Measurements from ENCODE around the gene COL6A3. TPM values are rescaled to one million over a fixed set of nuclear protein-coding genes. Genes with fewer than 3 reads are reported as not detected.

The COL6A3 gene
- total RNA-seq, 1 experiment from 2014 or later: 0.81 TPM

DNA sequence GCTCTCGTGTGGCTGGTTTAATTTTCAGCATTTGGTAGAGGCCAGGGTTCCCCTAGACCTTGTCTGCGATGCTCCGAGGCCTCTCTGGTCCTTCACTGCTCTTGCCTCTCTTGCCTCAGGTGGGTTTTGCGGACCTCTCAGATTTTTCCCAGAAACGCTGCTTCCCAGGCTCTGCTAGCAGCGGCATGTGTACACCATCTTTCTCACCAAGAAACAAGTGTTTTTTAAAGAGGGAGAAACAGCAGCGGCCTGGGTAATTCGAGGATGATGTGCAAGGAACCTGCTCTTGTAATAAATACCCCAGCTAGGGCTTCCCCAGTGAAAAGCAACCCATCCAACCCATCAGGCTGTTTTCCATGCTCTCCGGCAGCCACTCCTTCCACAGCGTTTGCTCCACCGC lies 33.5 kb upstream of the COL6A3 start:
- H3K9me3 Mint-ChIP-seq: no peaks in the 10 kb centered on the region; a peak in 1 of 5 replicates
- H3K9me3 ChIP-seq (ENCODE audit: control insufficient read depth, low read depth, low read length): no peaks in the 10 kb centered on the region
- no peak overlapping the region for H3K9ac ChIP-seq (ENCODE audit: extremely low read depth, insufficient read length, low read length)
- H4K91ac ChIP-seq (ENCODE audit: insufficient read length, low read depth, low read length): no peak overlapping the region
- no peak overlapping the region for H4K5ac ChIP-seq (ENCODE audit: insufficient read length, low read depth, low read length)
- WGBS (ENCODE audit: extremely low coverage, insufficient read length, low lambda C conversion rate): no CpG with 5 or more reads among the region's 11 CpGs
- no peak overlapping the region for H2BK15ac ChIP-seq (ENCODE audit: low read depth, low read length)
- no peak overlapping the region for H3K56ac ChIP-seq (ENCODE audit: insufficient read length, low read depth, low read length)
- no peak overlapping the region; a peak in 1 of 7 replicates for H3K27ac Mint-ChIP-seq
- H4K20me1 ChIP-seq (ENCODE audit: control insufficient read depth, insufficient read depth, insufficient read length): no peaks in the 10 kb centered on the region
- no peaks in the 10 kb centered on the region for H3K79me1 ChIP-seq (ENCODE audit: insufficient read depth, low read depth, low read length, poor library complexity, severe bottlenecking)
- TF ChIP-seq, protein P1, sequence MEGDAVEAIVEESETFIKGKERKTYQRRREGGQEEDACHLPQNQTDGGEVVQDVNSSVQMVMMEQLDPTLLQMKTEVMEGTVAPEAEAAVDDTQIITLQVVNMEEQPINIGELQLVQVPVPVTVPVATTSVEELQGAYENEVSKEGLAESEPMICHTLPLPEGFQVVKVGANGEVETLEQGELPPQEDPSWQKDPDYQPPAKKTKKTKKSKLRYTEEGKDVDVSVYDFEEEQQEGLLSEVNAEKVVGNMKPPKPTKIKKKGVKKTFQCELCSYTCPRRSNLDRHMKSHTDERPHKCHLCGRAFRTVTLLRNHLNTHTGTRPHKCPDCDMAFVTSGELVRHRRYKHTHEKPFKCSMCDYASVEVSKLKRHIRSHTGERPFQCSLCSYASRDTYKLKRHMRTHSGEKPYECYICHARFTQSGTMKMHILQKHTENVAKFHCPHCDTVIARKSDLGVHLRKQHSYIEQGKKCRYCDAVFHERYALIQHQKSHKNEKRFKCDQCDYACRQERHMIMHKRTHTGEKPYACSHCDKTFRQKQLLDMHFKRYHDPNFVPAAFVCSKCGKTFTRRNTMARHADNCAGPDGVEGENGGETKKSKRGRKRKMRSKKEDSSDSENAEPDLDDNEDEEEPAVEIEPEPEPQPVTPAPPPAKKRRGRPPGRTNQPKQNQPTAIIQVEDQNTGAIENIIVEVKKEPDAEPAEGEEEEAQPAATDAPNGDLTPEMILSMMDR (conservative IDR thresholded peaks at IDR 0.05): no peak
- H3T11ph ChIP-seq (ENCODE audit: low read length): no peak overlapping the region
- H2BK5ac ChIP-seq (ENCODE audit: insufficient read length, low read length): no peak overlapping the region
- H2BK12ac ChIP-seq (ENCODE audit: insufficient read length, low read depth, low read length): no peak overlapping the region
- no peak overlapping the region for H3K4me3 Mint-ChIP-seq
- no peaks in the 10 kb centered on the region for H3K23me2 ChIP-seq (ENCODE audit: insufficient read length, low read depth, low read length, poor library complexity, severe bottlenecking)
- H3K27me3 ChIP-seq (ENCODE audit: insufficient read depth, low read length): no peaks in the 10 kb centered on the region
- no peak overlapping the region for H2AK5ac ChIP-seq (ENCODE audit: insufficient read length, low read length)
- H2BK120ac ChIP-seq (ENCODE audit: low read depth, low read length, poor library complexity, severe bottlenecking): no peak overlapping the region
- H3K14ac ChIP-seq (ENCODE audit: insufficient read depth, low read length): no peak overlapping the region
- no peaks in the 10 kb centered on the region for H3K36me3 Mint-ChIP-seq (ENCODE audit: insufficient read depth in 1 of 3, low read depth in 3 of 3)
- H3K27me3 Mint-ChIP-seq (ENCODE audit: low read depth): peaks cover 41% of the 10 kb centered on the region
- H3K27ac ChIP-seq (ENCODE audit: insufficient read length, low read depth, low read length): no peak overlapping the region
- H3K4me1 Mint-ChIP-seq: peaks cover 15% of the 10 kb centered on the region in 2 experiments
- DNase-seq: no peak
- no peak overlapping the region for H4K8ac ChIP-seq (replicated peaks; ENCODE audit: insufficient read length, low read depth, low read length)
- no peak overlapping the region for H2AFZ ChIP-seq (ENCODE audit: low read length)
- no peak overlapping the region for H3K4me2 ChIP-seq (ENCODE audit: insufficient read depth, insufficient read length, low read length)
- H3K18ac ChIP-seq (ENCODE audit: insufficient read length, low read depth, low read length): no peak overlapping the region
- no peak overlapping the region for H3K4ac ChIP-seq (ENCODE audit: low read depth, low read length)
- no peak overlapping the region for H3K23ac ChIP-seq (ENCODE audit: insufficient read length, low read depth, low read length)
- H3K79me2 ChIP-seq (ENCODE audit: insufficient read depth, low read length): no peaks in the 10 kb centered on the region
- H2BK20ac ChIP-seq (ENCODE audit: low read depth, low read length, poor library complexity, severe bottlenecking): no peak overlapping the region
- peaks cover 7% of the 10 kb centered on the region; the same call in 1 of the 2 replicates for H3K4me1 ChIP-seq (ENCODE audit: insufficient read depth, low read length)

All from H9 (cell line).